PC-9 (cell line): ENCODE data around the gene PEMT. TPM values are rescaled to one million over a fixed set of nuclear protein-coding genes. Genes with fewer than 3 reads are reported as not detected.

Experiments
- BruUV-seq: library from RNA; stranded (reverse); fragments of 400-500 nt; replicated peaks from 2 replicates; lab custom pipeline; 2021; lab: Mats Ljungman, UMichigan
- CTCF ChIA-PET: fragments of 300-600 bp; sonication (Branson Sonifier 250); formaldehyde crosslinking; loops from one replicate; lab custom pipeline; 2022; ENCODE audit warnings: antibody characterized with exemption; lab: Charles Lee
- POLR2A ChIA-PET: fragments of 300-600 bp; sonication (Branson Sonifier 250); formaldehyde crosslinking; loops from one replicate; lab custom pipeline; 2022; ENCODE audit warnings: antibody characterized with exemption; ENCODE audit not compliant: unreplicated experiment; lab: Charles Lee
- DNase-seq, 2 experiments: peaks; one replicate each; pipeline versions ENCODE4 v3.0.0 to v3.0.0-alpha.2; 2015 to 2022; ENCODE audit warnings: mixed read lengths in 1 of 2
- H2AFZ ChIP-seq: fragments of 200-600 bp; sonication (generic); 2 replicates; pipeline ENCODE4 v1.8.1; 2017; ENCODE audit warnings: antibody characterized with exemption
- H3F3A ChIP-seq: fragments of 200-600 bp; sonication (generic); 2 replicates; pipeline ENCODE4 v1.8.1; 2017; ENCODE audit warnings: antibody characterized with exemption, mild to moderate bottlenecking, low read depth; ENCODE audit not compliant: insufficient read depth
- H3K27ac ChIP-seq: fragments of 200-600 bp; sonication (generic); 2 replicates; pipeline ENCODE4 v1.6.1; 2016; ENCODE audit warnings: mixed run types
- H3K27me3 ChIP-seq: fragments of 200-600 bp; sonication (generic); 2 replicates; pipeline ENCODE4 v1.6.1; 2016; ENCODE audit warnings: low read depth, mixed run types; ENCODE audit not compliant: insufficient read depth
- H3K36me3 ChIP-seq: fragments of 200-600 bp; sonication (generic); 2 replicates; pipeline ENCODE4 v1.6.1; 2016; ENCODE audit warnings: low read depth, mixed run types
- H3K4me1 ChIP-seq: fragments of 200-600 bp; sonication (generic); replicated peaks from 2 replicates; pipeline ENCODE4 v1.6.1; 2016; ENCODE audit warnings: mixed run types; ENCODE audit not compliant: insufficient read depth
- H3K4me2 ChIP-seq: fragments of 200-600 bp; sonication (generic); 2 replicates; pipeline ENCODE4 v1.6.1; 2017; ENCODE audit warnings: mixed run types
- H3K4me3 ChIP-seq: fragments of 200-600 bp; sonication (generic); 2 replicates; pipeline ENCODE4 v1.6.1; 2016; ENCODE audit warnings: mixed run types
- H3K79me2 ChIP-seq: fragments of 200-600 bp; sonication (generic); 2 replicates; pipeline ENCODE4 v1.6.1; 2017; ENCODE audit warnings: low read depth, mixed run types
- H3K9me2 ChIP-seq: fragments of 200-600 bp; sonication (generic); 2 replicates; pipeline ENCODE4 v1.8.1; 2017; ENCODE audit warnings: mild to moderate bottlenecking; ENCODE audit not compliant: insufficient read depth
- H3K9me3 ChIP-seq: fragments of 200-600 bp; sonication (generic); 2 replicates; pipeline ENCODE4 v1.8.1; 2016; ENCODE audit warnings: low read depth; ENCODE audit not compliant: insufficient read depth
- H4K20me1 ChIP-seq: fragments of 200-600 bp; sonication (generic); 2 replicates; pipeline ENCODE4 v1.8.1; 2017; ENCODE audit not compliant: insufficient read depth
- CTCF ChIP-seq: fragments of 200-600 bp; sonication (generic); conservative IDR thresholded peaks from 2 replicates; pipeline ENCODE4 v1.6.1; 2017; ENCODE audit warnings: mixed run types, antibody characterized with exemption, mild to moderate bottlenecking, moderate library complexity
- EZH2 ChIP-seq: fragments of 200-600 bp; sonication (generic); IDR thresholded peaks from 2 replicates; pipeline ENCODE4 v1.8.0; 2017; ENCODE audit warnings: antibody characterized with exemption, low read depth
- intact Hi-C: fragments of 100-400 bp; cut with micrococcal nuclease; formaldehyde crosslinking; loops from one replicate; pipeline ENCODE4 v1.10.0; 2022; ENCODE audit not compliant: unreplicated experiment
- total RNA-seq: library from RNA; stranded (reverse); gene quantifications from 2 replicates; pipeline ENCODE4 v1.2.3, GENCODE V29; 2021

PEMT gene
- total RNA-seq, 1 experiment from 2014 or later: 61.2 TPM

DNA sequence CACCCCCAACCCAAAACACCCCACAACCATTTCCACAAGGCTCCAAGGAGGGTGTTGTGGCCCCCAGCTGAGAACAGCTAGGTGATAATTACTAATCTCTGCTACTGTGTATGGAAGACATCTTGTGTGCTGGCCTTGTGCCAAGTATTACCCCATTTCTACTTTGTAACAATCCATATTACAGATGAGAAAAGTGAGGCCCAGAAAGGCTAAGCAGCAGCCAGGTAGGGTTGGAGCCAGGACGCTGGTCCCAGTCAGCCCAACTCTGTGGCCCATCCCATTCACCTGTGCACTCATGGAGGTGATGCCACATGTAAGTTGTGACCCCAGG is 12.4 kb upstream of the PEMT start:
- intact Hi-C loops: no loop called here
- Histone ChIP-seq H3K4me3 (no peak overlapping the region), H3K4me1 (no peaks in the 10 kb centered on the region), H3F3A (no peaks in the 10 kb centered on the region; the same call in 1 of the 2 replicates), H3K9me2 (no peaks in the 10 kb centered on the region), H3K27ac (no peak overlapping the region), H3K36me3 (no peaks in the 10 kb centered on the region), H3K9me3 (no peaks in the 10 kb centered on the region), H3K79me2 (no peaks in the 10 kb centered on the region), H2AFZ (no peak overlapping the region), H3K4me2 (no peak overlapping the region), H3K27me3 (no peaks in the 10 kb centered on the region), H4K20me1 (no peaks in the 10 kb centered on the region)
- POLR2A ChIA-PET: interaction anchor here (0.5 to 0.6 kb wide), 2 partner anchors 30 to 73 kb away, joined by 6 to 7 read pairs; no protein-coding TSS in a partner anchor
- BruUV-seq: no TSS peak
- TF ChIP-seq EZH2 (no peak), CTCF (no peak)
- CTCF ChIA-PET: no interaction called here
- no peak for DNase-seq

GRCh38 chr17:17603178-17603894 is 11.8 kb upstream of the PEMT start:
- Histone ChIP-seq H3K36me3 (no peaks in the 10 kb centered on the region), H3K4me3 (no peak overlapping the region), H3K4me2 (no peak overlapping the region), H3K4me1 (no peaks in the 10 kb centered on the region), H3K27ac (no peak overlapping the region), H4K20me1 (no peaks in the 10 kb centered on the region), H3K9me2 (no peaks in the 10 kb centered on the region), H2AFZ (no peak overlapping the region), H3K79me2 (no peaks in the 10 kb centered on the region), H3K9me3 (no peaks in the 10 kb centered on the region), H3K27me3 (no peaks in the 10 kb centered on the region), H3F3A (no peaks in the 10 kb centered on the region; the same call in 1 of the 2 replicates)
- ChIA-PET CTCF (no interaction called here), POLR2A (interaction anchor here (0.5 kb wide), 1 partner anchor 30 kb away, joined by 7 read pairs; no protein-coding TSS in a partner anchor)
- TF ChIP-seq EZH2 (no peak), CTCF (no peak)
- DNase-seq: no peak
- intact Hi-C loops: no loop called here
- BruUV-seq: no TSS peak

GRCh38 chr17:17599965-17600364 is 8.5 kb upstream of the PEMT start:
- H4K20me1 ChIP-seq: no peaks in the 10 kb centered on the region
- ChIA-PET POLR2A (no interaction called here), CTCF (no interaction called here)
- no peaks in the 10 kb centered on the region for H3K79me2 ChIP-seq
- H3K36me3 ChIP-seq: no peaks in the 10 kb centered on the region
- no peak overlapping the region for H3K27ac ChIP-seq
- no peak for DNase-seq
- no peaks in the 10 kb centered on the region; the same call in 1 of the 2 replicates for H3F3A ChIP-seq
- no peak overlapping the region for H3K4me3 ChIP-seq
- no peak overlapping the region for H2AFZ ChIP-seq
- no peaks in the 10 kb centered on the region for H3K4me1 ChIP-seq
- no TSS peak for BruUV-seq
- no peaks in the 10 kb centered on the region for H3K9me3 ChIP-seq
- H3K27me3 ChIP-seq: no peaks in the 10 kb centered on the region
- H3K4me2 ChIP-seq: no peak overlapping the region
- intact Hi-C loops: no loop called here
- no peak for TF ChIP-seq CTCF
- no peak for TF ChIP-seq EZH2
- H3K9me2 ChIP-seq: no peaks in the 10 kb centered on the region
